WI38 (cell line): Measurements from ENCODE around the gene FRMD4A.

Experiments
- H3K4me3 ChIP-seq: 2 replicates; pipeline ENCODE4 v1.5.1; 2011; ENCODE audit warnings: low read depth, mild to moderate bottlenecking, control low read depth, low read length
- CTCF ChIP-seq: IDR thresholded peaks from 2 replicates; pipeline ENCODE4 v1.5.1; 2012; ENCODE audit warnings: low read depth, mild to moderate bottlenecking, control low read depth, low read length

Gene FRMD4A

GRCh38 chr10:13651969-13652720 is 678.6 kb downstream of the FRMD4A start:
- no peak overlapping the region for H3K4me3 ChIP-seq
- TF ChIP-seq CTCF = no peak

DNA sequence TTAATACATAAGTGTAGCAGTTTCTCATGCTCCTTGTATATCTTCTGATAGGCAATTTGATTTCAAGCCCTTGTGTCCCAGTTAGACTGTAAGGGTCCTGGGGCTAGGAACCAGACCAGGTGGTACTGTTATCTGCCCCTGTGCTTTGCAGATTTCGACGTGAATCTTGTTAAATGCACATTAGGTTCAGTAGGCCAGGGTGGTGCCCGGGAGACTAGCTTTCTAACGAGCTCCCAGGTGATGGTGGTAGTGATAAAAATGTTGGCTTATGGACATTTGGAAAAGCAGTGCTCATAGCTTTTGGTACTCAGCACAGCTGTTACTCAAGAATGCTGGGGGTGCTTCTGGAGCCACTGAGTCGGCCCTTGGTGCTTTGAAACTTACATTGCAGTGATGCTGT is 679.8 kb downstream of the FRMD4A start:
- no peak for TF ChIP-seq CTCF
- no peak overlapping the region for H3K4me3 ChIP-seq

GRCh38 chr10:13649844-13650520 is 680.7 kb downstream of the FRMD4A start:
- TF ChIP-seq CTCF = no peak

GRCh38 chr10:13648425-13648824 is 682.3 kb downstream of the FRMD4A start:
- no peak overlapping the region for H3K4me3 ChIP-seq
- TF ChIP-seq CTCF = no peak

More at GRCh38 chr10:13649844-13650520, 680.7 kb downstream of the FRMD4A start:
- H3K4me3 ChIP-seq = no peak overlapping the region

GRCh38 chr10:13644866-13645265 is 685.9 kb downstream of the FRMD4A start:
- no peak for TF ChIP-seq CTCF
- no peak overlapping the region for H3K4me3 ChIP-seq

GRCh38 chr10:13643016-13643415 is 687.7 kb downstream of the FRMD4A start:
- no peak for TF ChIP-seq CTCF
- no peak overlapping the region for H3K4me3 ChIP-seq

- TF ChIP-seq CTCF = no peak
- H3K4me3 ChIP-seq = no peak overlapping the region
Measured at GRCh38 chr10:13642293-13642692, 688.4 kb downstream of the FRMD4A start.
